SK-N-MC (cell line): ENCODE data around the gene UBE2G1.

Experiments used
- DNase-seq: peaks from one replicate; pipeline ENCODE4 v3.0.0-alpha.2; 2011; ENCODE audit warnings: low read depth, low spot score
- H3K27ac ChIP-seq: fragments of 200-600 bp; sonication (generic); 2 replicates; pipeline ENCODE4 v1.5.1; 2016; ENCODE audit warnings: mixed run types
- H3K36me3 ChIP-seq: fragments of 200-600 bp; sonication (generic); 2 replicates; pipeline ENCODE4 v1.6.1; 2017; ENCODE audit warnings: antibody characterized with exemption, low read length, mixed read lengths; ENCODE audit not compliant: insufficient read depth
- H3K4me3 ChIP-seq: fragments of 200-600 bp; sonication (generic); 2 replicates; pipeline ENCODE4 v1.5.1; 2016
- H3K9ac ChIP-seq: fragments of 200-600 bp; sonication (generic); 2 replicates; pipeline ENCODE4 v1.8.0; 2017; ENCODE audit warnings: mixed run types, mixed read lengths; ENCODE audit not compliant: insufficient read length
- H3K9me3 ChIP-seq: fragments of 200-600 bp; sonication (generic); 2 replicates; pipeline ENCODE4 v1.6.1; 2017; ENCODE audit warnings: low read depth, mild to moderate bottlenecking, antibody characterized with exemption, low read length, moderate library complexity, mixed read lengths
- EZH2 ChIP-seq: fragments of 200-600 bp; sonication (generic); IDR thresholded peaks from one replicate; pipeline ENCODE4 v1.6.1; 2017; ENCODE audit warnings: antibody characterized with exemption
- FOXP2 ChIP-seq: optimal IDR thresholded peaks from 2 replicates; pipeline ENCODE3; 2011; ENCODE audit warnings: mild to moderate bottlenecking, moderate library complexity; ENCODE audit not compliant: insufficient read depth; ENCODE audit errors: extremely low read length, control extremely low read depth
- POLR2AphosphoS5 ChIP-seq: IDR thresholded peaks from 2 replicates; pipeline ENCODE4 v1.6.1; 2012; ENCODE audit warnings: mild to moderate bottlenecking, low read depth, low read length, borderline replicate concordance

The UBE2G1 gene

GRCh38 chr17:4366327-4367063 lies at the start of gene UBE2G1:
Gene UBE2G1, minus strand, starts transcription at chr17:4366675. Its CDS starts 359 bp downstream, at chr17:4366316.
- DNase-seq = peak; percentile 34

GRCh38 chr17:4412933-4413831 lies 46.7 kb upstream of the UBE2G1 start:
- DNase-seq = peak; percentile 24
- Histone ChIP-seq H3K9me3 (no peaks in the 10 kb centered on the region), H3K36me3 (no peaks in the 10 kb centered on the region), H3K4me3 (0 out of 2 replicates have a peak overlapping the region, but pooled peaks have one; percentile 17), H3K9ac (no peak overlapping the region), H3K27ac (no peak overlapping the region)
- TF ChIP-seq POLR2AphosphoS5 (no peak), FOXP2 (no peak), EZH2 (no peak)

More at GRCh38 chr17:4366327-4367063, at the start of gene UBE2G1:
- H3K9me3 ChIP-seq = no peaks in the 10 kb centered on the region
- peak within 1 kb of the TSS; percentile 87 for H3K27ac ChIP-seq
- H3K4me3 ChIP-seq = peak within 1 kb of the TSS; percentile 88
- peaks cover 18% of the 10 kb centered on the region for H3K36me3 ChIP-seq
- TF ChIP-seq FOXP2 (no peak), POLR2AphosphoS5 (peak; percentile 77)
- H3K9ac ChIP-seq = peak within 1 kb of the TSS; percentile 95

GRCh38 chr17:4411201-4411600 lies 44.7 kb upstream of the UBE2G1 start:
- DNase-seq = no peak
- Histone ChIP-seq H3K36me3 (no peaks in the 10 kb centered on the region), H3K9ac (no peak overlapping the region), H3K4me3 (no peak overlapping the region), H3K9me3 (no peaks in the 10 kb centered on the region), H3K27ac (no peak overlapping the region)
- no peak for TF ChIP-seq EZH2
- no peak for TF ChIP-seq POLR2AphosphoS5
- TF ChIP-seq FOXP2 = no peak

GRCh38 chr17:4409659-4410058 lies 43.2 kb upstream of the UBE2G1 start:
- Histone ChIP-seq H3K27ac (no peak overlapping the region), H3K9me3 (no peaks in the 10 kb centered on the region), H3K9ac (no peak overlapping the region), H3K4me3 (no peak overlapping the region), H3K36me3 (no peaks in the 10 kb centered on the region)
- TF ChIP-seq EZH2 (no peak), POLR2AphosphoS5 (no peak), FOXP2 (no peak)
- DNase-seq = no peak

GRCh38 chr17:4407851-4408250 lies 41.4 kb upstream of the UBE2G1 start:
- H3K4me3 ChIP-seq = no peak overlapping the region
- no peaks in the 10 kb centered on the region for H3K36me3 ChIP-seq
- no peak for DNase-seq
- H3K9ac ChIP-seq = no peak overlapping the region
- H3K9me3 ChIP-seq = no peaks in the 10 kb centered on the region
- TF ChIP-seq EZH2 (no peak), FOXP2 (no peak), POLR2AphosphoS5 (no peak)
- no peak overlapping the region for H3K27ac ChIP-seq

- Histone ChIP-seq H3K4me3 (no peak overlapping the region), H3K9ac (no peak overlapping the region), H3K27ac (no peak overlapping the region), H3K36me3 (no peaks in the 10 kb centered on the region), H3K9me3 (no peaks in the 10 kb centered on the region)
- no peak for DNase-seq
- no peak for TF ChIP-seq EZH2
- no peak for TF ChIP-seq POLR2AphosphoS5
- TF ChIP-seq FOXP2 = no peak
Observed at GRCh38 chr17:4407216-4407615, 40.7 kb upstream of the UBE2G1 start.

GRCh38 chr17:4406386-4406785 lies 39.9 kb upstream of the UBE2G1 start:
- no peaks in the 10 kb centered on the region for H3K9me3 ChIP-seq
- no peak overlapping the region for H3K27ac ChIP-seq
- no peaks in the 10 kb centered on the region for H3K36me3 ChIP-seq
- H3K9ac ChIP-seq = no peak overlapping the region
- no peak for TF ChIP-seq FOXP2
- no peak for TF ChIP-seq EZH2
- TF ChIP-seq POLR2AphosphoS5 = no peak
- H3K4me3 ChIP-seq = no peak overlapping the region
- DNase-seq = no peak

GRCh38 chr17:4405699-4406098 lies 39.2 kb upstream of the UBE2G1 start:
- Histone ChIP-seq H3K4me3 (no peak overlapping the region), H3K36me3 (no peaks in the 10 kb centered on the region), H3K27ac (no peak overlapping the region), H3K9ac (no peak overlapping the region), H3K9me3 (no peaks in the 10 kb centered on the region)
- DNase-seq = no peak
- TF ChIP-seq FOXP2 = no peak
- TF ChIP-seq EZH2 = no peak
- TF ChIP-seq POLR2AphosphoS5 = no peak
